Choroid plexus epithelial cell (primary cell): ENCODE measurements around the gene KRT3.

ENCODE experiments used
- DNase-seq: peaks from one replicate; pipeline ENCODE4 v3.0.0-alpha.2; 2010; ENCODE audit warnings: low read depth
- H3K4me3 ChIP-seq: 2 replicates; pipeline ENCODE4 v1.5.1; 2011; ENCODE audit warnings: low read depth, mild to moderate bottlenecking, control low read depth, low read length, moderate library complexity
- TF ChIP-seq, protein P1 (sequence below): conservative IDR thresholded peaks from 2 replicates; pipeline ENCODE4 v1.5.1; 2011; ENCODE audit warnings: low read depth, mild to moderate bottlenecking, control low read depth, inconsistent platforms, low read length, moderate library complexity

Gene KRT3

GRCh38 chr12:52807544-52808470, 11.9 kb upstream of the KRT3 start:
- TF ChIP-seq, protein P1, sequence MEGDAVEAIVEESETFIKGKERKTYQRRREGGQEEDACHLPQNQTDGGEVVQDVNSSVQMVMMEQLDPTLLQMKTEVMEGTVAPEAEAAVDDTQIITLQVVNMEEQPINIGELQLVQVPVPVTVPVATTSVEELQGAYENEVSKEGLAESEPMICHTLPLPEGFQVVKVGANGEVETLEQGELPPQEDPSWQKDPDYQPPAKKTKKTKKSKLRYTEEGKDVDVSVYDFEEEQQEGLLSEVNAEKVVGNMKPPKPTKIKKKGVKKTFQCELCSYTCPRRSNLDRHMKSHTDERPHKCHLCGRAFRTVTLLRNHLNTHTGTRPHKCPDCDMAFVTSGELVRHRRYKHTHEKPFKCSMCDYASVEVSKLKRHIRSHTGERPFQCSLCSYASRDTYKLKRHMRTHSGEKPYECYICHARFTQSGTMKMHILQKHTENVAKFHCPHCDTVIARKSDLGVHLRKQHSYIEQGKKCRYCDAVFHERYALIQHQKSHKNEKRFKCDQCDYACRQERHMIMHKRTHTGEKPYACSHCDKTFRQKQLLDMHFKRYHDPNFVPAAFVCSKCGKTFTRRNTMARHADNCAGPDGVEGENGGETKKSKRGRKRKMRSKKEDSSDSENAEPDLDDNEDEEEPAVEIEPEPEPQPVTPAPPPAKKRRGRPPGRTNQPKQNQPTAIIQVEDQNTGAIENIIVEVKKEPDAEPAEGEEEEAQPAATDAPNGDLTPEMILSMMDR = no peak
- DNase-seq = no peak
- H3K4me3 ChIP-seq = no peak overlapping the region

- no peak overlapping the region for H3K4me3 ChIP-seq
- DNase-seq = no peak
- TF ChIP-seq, protein P1 = no peak
Observed at GRCh38 chr12:52806821-52807543, 11.1 kb upstream of the KRT3 start.

GRCh38 chr12:52806169-52806811, 10.4 kb upstream of the KRT3 start:
- no peak for DNase-seq
- no peak overlapping the region for H3K4me3 ChIP-seq
- TF ChIP-seq, protein P1 = no peak

DNA sequence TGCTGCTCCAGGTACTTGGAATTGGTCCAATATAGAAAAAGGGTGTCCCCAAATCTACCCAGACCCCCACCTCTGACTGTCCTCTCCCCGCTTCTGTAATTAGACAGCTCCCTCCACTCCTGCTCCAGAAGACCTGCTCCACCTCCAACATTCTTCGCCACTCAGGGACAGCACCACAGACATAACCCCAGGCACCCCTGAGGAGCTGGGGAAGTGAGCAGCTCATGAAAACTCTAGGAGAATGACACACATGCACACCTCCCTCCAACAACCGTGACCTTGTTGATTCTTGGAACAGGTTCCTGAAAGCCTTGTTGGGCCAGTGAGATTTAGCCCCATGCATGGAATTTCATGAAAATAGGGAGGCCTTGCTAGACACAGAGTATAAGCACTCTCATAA, 9.8 kb upstream of the KRT3 start:
- peak; percentile 32 for DNase-seq
- H3K4me3 ChIP-seq = no peak overlapping the region
- TF ChIP-seq, protein P1 = no peak

DNA sequence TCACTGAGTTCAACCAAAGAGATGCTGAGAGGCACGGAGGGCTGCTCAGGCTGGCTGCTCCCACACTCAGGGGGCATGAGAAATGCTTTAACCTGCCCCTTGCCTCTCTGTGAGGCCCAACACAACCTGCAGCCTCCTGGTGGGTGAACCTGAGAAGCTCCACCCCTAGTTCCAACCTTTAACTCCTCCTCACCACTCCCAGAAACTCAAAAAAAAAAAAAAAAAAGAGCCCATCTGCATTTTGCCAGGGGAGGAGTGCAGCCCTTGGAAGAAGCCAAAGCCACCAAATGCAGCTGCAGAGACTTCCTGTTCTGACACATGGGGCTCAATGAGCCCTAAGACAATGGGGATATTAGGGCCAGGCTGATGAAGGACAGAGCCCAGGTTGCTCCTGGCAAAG, 9.1 kb upstream of the KRT3 start:
- no peak for DNase-seq
- TF ChIP-seq, protein P1 = no peak
- H3K4me3 ChIP-seq = no peak overlapping the region

DNA sequence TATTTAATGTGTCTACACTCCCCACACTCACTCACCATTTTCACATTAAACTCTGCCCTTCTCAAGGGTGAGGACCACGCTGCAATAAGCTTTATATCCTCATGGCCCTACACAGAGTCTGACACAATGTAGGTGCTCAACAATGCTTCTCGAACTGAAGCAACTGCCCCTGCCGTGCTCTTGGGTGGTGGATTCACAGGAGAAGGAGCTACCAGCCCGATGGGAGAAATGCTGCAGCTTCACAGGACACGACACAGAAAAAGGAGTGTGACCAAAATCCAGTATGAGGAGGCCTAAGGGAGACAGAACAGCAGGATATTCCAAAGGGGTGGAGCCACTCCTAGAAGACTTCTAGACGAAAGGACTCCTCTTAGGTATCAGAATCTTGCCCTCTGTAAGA, 6.5 kb upstream of the KRT3 start:
- no peak overlapping the region for H3K4me3 ChIP-seq
- DNase-seq = no peak
- TF ChIP-seq, protein P1 = no peak
